ENCODE results near the gene RIOX2.

DNA sequence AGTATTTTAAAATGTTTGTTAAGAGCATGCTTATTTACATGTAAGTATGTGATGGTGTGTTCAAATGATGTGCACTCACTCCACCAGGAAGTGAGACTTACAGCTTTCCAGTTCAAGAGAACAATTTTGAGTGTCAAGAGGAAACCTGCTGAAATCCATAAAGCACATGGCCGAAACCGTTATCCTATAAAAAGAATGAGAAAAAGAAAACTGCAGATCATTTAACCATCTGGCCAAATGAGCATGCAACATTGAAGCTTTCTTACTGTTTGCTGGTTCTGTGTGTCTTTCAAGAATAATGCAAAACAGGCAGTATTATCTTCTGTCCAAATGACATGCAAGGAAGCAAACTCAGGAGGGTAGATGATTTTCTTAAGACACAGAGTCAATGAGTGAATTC, 36.6 kb upstream of the RIOX2 start:
- TF ChIP-seq, protein P1, sequence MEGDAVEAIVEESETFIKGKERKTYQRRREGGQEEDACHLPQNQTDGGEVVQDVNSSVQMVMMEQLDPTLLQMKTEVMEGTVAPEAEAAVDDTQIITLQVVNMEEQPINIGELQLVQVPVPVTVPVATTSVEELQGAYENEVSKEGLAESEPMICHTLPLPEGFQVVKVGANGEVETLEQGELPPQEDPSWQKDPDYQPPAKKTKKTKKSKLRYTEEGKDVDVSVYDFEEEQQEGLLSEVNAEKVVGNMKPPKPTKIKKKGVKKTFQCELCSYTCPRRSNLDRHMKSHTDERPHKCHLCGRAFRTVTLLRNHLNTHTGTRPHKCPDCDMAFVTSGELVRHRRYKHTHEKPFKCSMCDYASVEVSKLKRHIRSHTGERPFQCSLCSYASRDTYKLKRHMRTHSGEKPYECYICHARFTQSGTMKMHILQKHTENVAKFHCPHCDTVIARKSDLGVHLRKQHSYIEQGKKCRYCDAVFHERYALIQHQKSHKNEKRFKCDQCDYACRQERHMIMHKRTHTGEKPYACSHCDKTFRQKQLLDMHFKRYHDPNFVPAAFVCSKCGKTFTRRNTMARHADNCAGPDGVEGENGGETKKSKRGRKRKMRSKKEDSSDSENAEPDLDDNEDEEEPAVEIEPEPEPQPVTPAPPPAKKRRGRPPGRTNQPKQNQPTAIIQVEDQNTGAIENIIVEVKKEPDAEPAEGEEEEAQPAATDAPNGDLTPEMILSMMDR (IDR thresholded peaks at IDR 0.05) = no peak
- TF ChIP-seq EZH2 (IDR thresholded peaks at IDR 0.05) (no peak), EZH2phosphoT487 (IDR thresholded peaks at IDR 0.05) (no peak)
